HG03520 (cell line): ENCODE data around the gene FRY.

Experiments used
- ATAC-seq: cut with Tn5 transposase; IDR thresholded peaks from one replicate; pipeline ENCODE4 v1.9.1; 2021; ENCODE audit warnings: mild to moderate bottlenecking, moderate library complexity; ENCODE audit not compliant: unreplicated experiment

Gene FRY

GRCh38 chr13:32208860-32209259 is 177.3 kb downstream of the FRY start:
- no peak for ATAC-seq

GRCh38 chr13:32209652-32210051 is 178.1 kb downstream of the FRY start:
- ATAC-seq = no peak

- ATAC-seq = no peak
Observed at GRCh38 chr13:32210101-32210500, 178.5 kb downstream of the FRY start.

GRCh38 chr13:32211813-32212212 is 180.2 kb downstream of the FRY start:
- no peak for ATAC-seq

GRCh38 chr13:32212421-32212820 is 180.8 kb downstream of the FRY start:
- no peak for ATAC-seq

GRCh38 chr13:32213626-32214025 is 182.1 kb downstream of the FRY start:
- ATAC-seq = no peak

GRCh38 chr13:32214071-32214470 is 182.5 kb downstream of the FRY start:
- no peak for ATAC-seq

GRCh38 chr13:32216281-32216680 is 184.7 kb downstream of the FRY start:
- ATAC-seq = no peak

- ATAC-seq = no peak
Observed at GRCh38 chr13:32222046-32222676, 190.6 kb downstream of the FRY start.

GRCh38 chr13:32224916-32225315 is 193.3 kb downstream of the FRY start:
- no peak for ATAC-seq

- ATAC-seq = no peak
Observed at GRCh38 chr13:32225481-32225931, 193.9 kb downstream of the FRY start.

GRCh38 chr13:32228330-32229041 is 196.9 kb downstream of the FRY start:
- no peak for ATAC-seq

- no peak for ATAC-seq
Observed at GRCh38 chr13:32229443-32229842, 197.9 kb downstream of the FRY start.

GRCh38 chr13:32232263-32232662 is 200.7 kb downstream of the FRY start:
- no peak for ATAC-seq

GRCh38 chr13:32233062-32233461 is 201.5 kb downstream of the FRY start:
- ATAC-seq = no peak

- no peak for ATAC-seq
Observed at GRCh38 chr13:32234914-32235313, 203.3 kb downstream of the FRY start.

GRCh38 chr13:32237681-32238080 is 206.1 kb downstream of the FRY start:
- ATAC-seq = no peak

- ATAC-seq = no peak
Observed at GRCh38 chr13:32243695-32244094, 212.1 kb downstream of the FRY start.

GRCh38 chr13:32245555-32245954 is 214.0 kb downstream of the FRY start:
- no peak for ATAC-seq

GRCh38 chr13:32246468-32246867 is 214.9 kb downstream of the FRY start:
- ATAC-seq = peak; percentile 84

GRCh38 chr13:32247887-32248286 is 216.3 kb downstream of the FRY start:
- ATAC-seq = no peak

- ATAC-seq = no peak
Observed at GRCh38 chr13:32248801-32249200, 217.2 kb downstream of the FRY start.
